ENCODE measurements around the gene GAPDH.

DNA sequence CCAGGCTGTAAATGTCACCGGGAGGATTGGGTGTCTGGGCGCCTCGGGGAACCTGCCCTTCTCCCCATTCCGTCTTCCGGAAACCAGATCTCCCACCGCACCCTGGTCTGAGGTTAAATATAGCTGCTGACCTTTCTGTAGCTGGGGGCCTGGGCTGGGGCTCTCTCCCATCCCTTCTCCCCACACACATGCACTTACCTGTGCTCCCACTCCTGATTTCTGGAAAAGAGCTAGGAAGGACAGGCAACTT is 1.3 kb downstream of the GAPDH start:
- TF ChIP-seq CSDC2 (CRISPR knock-in tag; IDR thresholded peaks at IDR 0.05) (no peak), ARNTL (CRISPR knock-in tag; IDR thresholded peaks at IDR 0.05; ENCODE audit: borderline replicate concordance, low read depth) (no peak), ZFP30 (CRISPR knock-in tag; IDR thresholded peaks at IDR 0.05) (no peak), BACH2 (CRISPR knock-in tag; IDR thresholded peaks at IDR 0.05; ENCODE audit: borderline replicate concordance) (no peak)
- TF ChIP-seq, protein P1, sequence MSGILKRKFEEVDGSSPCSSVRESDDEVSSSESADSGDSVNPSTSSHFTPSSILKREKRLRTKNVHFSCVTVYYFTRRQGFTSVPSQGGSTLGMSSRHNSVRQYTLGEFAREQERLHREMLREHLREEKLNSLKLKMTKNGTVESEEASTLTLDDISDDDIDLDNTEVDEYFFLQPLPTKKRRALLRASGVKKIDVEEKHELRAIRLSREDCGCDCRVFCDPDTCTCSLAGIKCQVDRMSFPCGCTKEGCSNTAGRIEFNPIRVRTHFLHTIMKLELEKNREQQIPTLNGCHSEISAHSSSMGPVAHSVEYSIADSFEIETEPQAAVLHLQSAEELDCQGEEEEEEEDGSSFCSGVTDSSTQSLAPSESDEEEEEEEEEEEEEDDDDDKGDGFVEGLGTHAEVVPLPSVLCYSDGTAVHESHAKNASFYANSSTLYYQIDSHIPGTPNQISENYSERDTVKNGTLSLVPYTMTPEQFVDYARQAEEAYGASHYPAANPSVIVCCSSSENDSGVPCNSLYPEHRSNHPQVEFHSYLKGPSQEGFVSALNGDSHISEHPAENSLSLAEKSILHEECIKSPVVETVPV (CRISPR knock-in tag; IDR thresholded peaks at IDR 0.05), result no peak
- TF ChIP-seq, protein P2, sequence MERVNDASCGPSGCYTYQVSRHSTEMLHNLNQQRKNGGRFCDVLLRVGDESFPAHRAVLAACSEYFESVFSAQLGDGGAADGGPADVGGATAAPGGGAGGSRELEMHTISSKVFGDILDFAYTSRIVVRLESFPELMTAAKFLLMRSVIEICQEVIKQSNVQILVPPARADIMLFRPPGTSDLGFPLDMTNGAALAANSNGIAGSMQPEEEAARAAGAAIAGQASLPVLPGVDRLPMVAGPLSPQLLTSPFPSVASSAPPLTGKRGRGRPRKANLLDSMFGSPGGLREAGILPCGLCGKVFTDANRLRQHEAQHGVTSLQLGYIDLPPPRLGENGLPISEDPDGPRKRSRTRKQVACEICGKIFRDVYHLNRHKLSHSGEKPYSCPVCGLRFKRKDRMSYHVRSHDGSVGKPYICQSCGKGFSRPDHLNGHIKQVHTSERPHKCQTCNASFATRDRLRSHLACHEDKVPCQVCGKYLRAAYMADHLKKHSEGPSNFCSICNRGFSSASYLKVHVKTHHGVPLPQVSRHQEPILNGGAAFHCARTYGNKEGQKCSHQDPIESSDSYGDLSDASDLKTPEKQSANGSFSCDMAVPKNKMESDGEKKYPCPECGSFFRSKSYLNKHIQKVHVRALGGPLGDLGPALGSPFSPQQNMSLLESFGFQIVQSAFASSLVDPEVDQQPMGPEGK (CRISPR knock-in tag; IDR thresholded peaks at IDR 0.05; ENCODE audit: borderline replicate concordance), result no peak
